Activated CD4-positive, alpha-beta memory T cell treated with anti-CD3 and anti-CD28 coated beads, Interleukin-2, amount 10 ng/mL, durations not matched to agents 7 days and 5 days (primary cell): ENCODE measurements around the gene TCEAL8. TPM values are rescaled to one million over a fixed set of nuclear protein-coding genes. Genes with fewer than 3 reads are reported as not detected.

Experiments
- CTCF ChIA-PET: fragments of 350-600 bp; sonication (Branson Sonifier 250); formaldehyde crosslinking; loops from one replicate; lab custom pipeline; 2021; ENCODE audit warnings: antibody characterized with exemption, inconsistent platforms; lab: Charles Lee
- POLR2A ChIA-PET: fragments of 350-600 bp; sonication (Branson Sonifier 250); formaldehyde crosslinking; loops from one replicate; lab custom pipeline; 2021; ENCODE audit warnings: antibody characterized with exemption; lab: Charles Lee
- DNase-seq: peaks from one replicate; pipeline ENCODE4 v3.0.0-alpha.2; 2020
- H3K27ac Mint-ChIP-seq: one replicate; pipeline ENCODE4 v1.8.0; 2021; ENCODE audit warnings: mild to moderate bottlenecking, mixed read lengths
- H3K27me3 Mint-ChIP-seq: one replicate; pipeline ENCODE4 v1.8.0; 2021; ENCODE audit warnings: mixed read lengths
- H3K36me3 Mint-ChIP-seq: one replicate; pipeline ENCODE4 v1.8.0; 2021; ENCODE audit warnings: low read depth, mixed read lengths
- H3K4me1 Mint-ChIP-seq: one replicate; pipeline ENCODE4 v1.8.0; 2021; ENCODE audit warnings: mixed read lengths
- H3K4me3 Mint-ChIP-seq: one replicate; pipeline ENCODE4 v1.8.0; 2021; ENCODE audit warnings: mild to moderate bottlenecking, mixed read lengths
- H3K9me3 Mint-ChIP-seq: one replicate; pipeline ENCODE4 v1.8.0; 2021; ENCODE audit warnings: mixed read lengths
- total RNA-seq, 2 experiments: library from RNA; stranded (reverse); gene quantifications; one replicate each; pipeline ENCODE4 v1.2.3, GENCODE V29; 2021

Gene TCEAL8
- total RNA-seq, 2 experiments from 2014 or later = 41.9 to 42.6 TPM

DNA sequence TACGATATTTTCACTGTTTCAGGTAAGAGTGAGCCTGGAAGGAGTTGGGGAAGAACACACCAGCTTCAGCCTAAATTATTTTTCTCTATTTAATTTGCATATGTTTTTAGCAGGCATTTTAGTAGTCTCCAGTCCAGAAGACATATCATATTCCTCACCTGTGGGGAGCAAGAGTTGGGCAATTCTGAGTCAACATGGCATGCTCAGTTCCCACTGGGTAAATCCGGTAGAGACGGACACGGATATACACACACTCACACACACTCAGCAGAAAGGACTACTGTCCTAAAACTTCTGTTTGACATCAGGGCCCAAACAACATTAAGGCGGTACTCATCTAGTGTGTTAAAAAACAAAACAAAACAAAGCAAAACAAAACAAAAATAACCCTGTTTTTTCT is 44.9 kb downstream of the TCEAL8 start:
- H3K9me3 Mint-ChIP-seq = no peaks in the 10 kb centered on the region
- H3K27ac Mint-ChIP-seq = no peak overlapping the region
- no peak for DNase-seq
- H3K4me1 Mint-ChIP-seq = peaks cover 3% of the 10 kb centered on the region
- ChIA-PET POLR2A (no interaction called here), CTCF (no interaction called here)
- no peaks in the 10 kb centered on the region for H3K36me3 Mint-ChIP-seq
- H3K4me3 Mint-ChIP-seq = no peak overlapping the region
- H3K27me3 Mint-ChIP-seq = no peaks in the 10 kb centered on the region

Other genes with a start within 250 kb of the TCEAL8 start
- not detected for gene BEX1, start 191.0 kb downstream of the TCEAL8 start, total RNA-seq
- gene NXF3, start 162.0 kb downstream of the TCEAL8 start, total RNA-seq = not detected
- 10 to 100 TPM; 10.5 to 12.2 TPM for gene BEX4, start 40.0 kb downstream of the TCEAL8 start, total RNA-seq
- gene TCEAL5, start 21.6 kb upstream of the TCEAL8 start, total RNA-seq = not detected
- gene BEX2, start 55.8 kb upstream of the TCEAL8 start, total RNA-seq = 1 to 10 TPM; 8.1 to 9.3 TPM
- not detected for gene TCEAL7, start 75.1 kb upstream of the TCEAL8 start, total RNA-seq
- gene TCEAL9, start 101.4 kb upstream of the TCEAL8 start, total RNA-seq = 1 to 10 TPM in 1 of 2 experiments, under 1 TPM in 1; 0.50 to 1.0 TPM
- gene BEX3, start 121.4 kb upstream of the TCEAL8 start, total RNA-seq = 10 to 100 TPM; 18.6 to 20.0 TPM